Transverse colon (tissue), 4 donors: Measurements from ENCODE around the gene EWSR1. TPM values are rescaled to one million over a fixed set of nuclear protein-coding genes. Genes with fewer than 3 reads are reported as not detected.

Source experiments
- DNase-seq: peaks from one replicate; pipeline ENCODE4 v3.0.0-alpha.2; 2019
- H3K27ac ChIP-seq, 4 donors: fragments of 200-600 bp; sonication (generic); 2 replicates each; pipeline ENCODE4 v1.5.1; 2016 to 2018; ENCODE audit warnings: inconsistent platforms in 4 of 4
- H3K27me3 ChIP-seq: fragments of 200-600 bp; sonication (generic); 2 replicates; pipeline ENCODE4 v1.5.1; 2017; ENCODE audit warnings: inconsistent platforms
- H3K36me3 ChIP-seq, 4 donors: fragments of 200-600 bp; sonication (generic); 2 replicates each; pipeline ENCODE4 v1.5.1; 2017 to 2019; ENCODE audit warnings: inconsistent platforms in 4 of 4
- H3K4me1 ChIP-seq, 4 donors: fragments of 200-600 bp; sonication (generic); 2 replicates each; pipeline ENCODE4 v1.5.1; 2017 to 2020; ENCODE audit warnings: inconsistent platforms in 4 of 4
- H3K4me3 ChIP-seq, 4 donors: fragments of 200-600 bp; sonication (generic); 1 replicate in 1 of 4; 2 replicates in 3 of 4; pipeline versions ENCODE4 v1.5.1 to v1.6.1; 2017 to 2019; ENCODE audit warnings: inconsistent platforms in 4 of 4
- H3K9me3 ChIP-seq, 2 donors: fragments of 200-600 bp; sonication (generic); 2 replicates each; pipeline ENCODE4 v1.5.1; 2017 to 2019; ENCODE audit warnings: inconsistent platforms in 2 of 2
- CTCF ChIP-seq, 5 experiments: fragments of 200-600 bp in 3 of 5; fragments of 450-650 bp in 2 of 5; sonication (generic) in 3 of 5; IDR thresholded peaks; 1 replicate in 2 of 5; 2 replicates in 3 of 5; pipeline ENCODE4 v1.5.1; 2016 to 2017; ENCODE audit warnings: antibody characterized with exemption in 5 of 5, inconsistent platforms in 3 of 5, mild to moderate bottlenecking in 2 of 5, moderate library complexity in 1 of 5
- EP300 ChIP-seq: sonication (generic); formaldehyde crosslinking; IDR thresholded peaks from one replicate; pipeline ENCODE4 v1.6.1; 2017; ENCODE audit warnings: antibody characterized with exemption, low read depth
- POLR2A ChIP-seq: fragments of 450-650 bp; IDR thresholded peaks from one replicate; pipeline ENCODE4 v1.6.1; 2016; ENCODE audit warnings: antibody characterized with exemption, mild to moderate bottlenecking, moderate library complexity
- POLR2AphosphoS5 ChIP-seq, 3 donors: sonication (generic); formaldehyde crosslinking; IDR thresholded peaks; one replicate each; pipeline ENCODE4 v1.6.1; 2016; ENCODE audit warnings: antibody characterized with exemption in 3 of 3
- WGBS, 2 donors: methylation state at CpG; one replicate each; pipeline ENCODE4 v1.1.5; 2018; ENCODE audit warnings: low coverage in 1 of 2; 5-methylcytosine and 5-hydroxymethylcytosine counted together
- in situ Hi-C, 4 donors: fragments of 200-750 bp; cut with MboI; loops; one replicate each; pipeline versions ENCODE4 v1.15.0 to v1.15.1; 2017; ENCODE audit warnings: low sequenced_read_pairs in 3 of 4, low pct_ligation_motif_present in 1 of 4, low pct_unique_long_range_greater_than_20kb in 1 of 4
- intact Hi-C: fragments of 100-400 bp; cut with DNase I; formaldehyde crosslinking; loops from one replicate; pipeline ENCODE4 v1.15.1; 2023; ENCODE audit warnings: low total_unique reads
- total RNA-seq, 4 donors: library from RNA; depleted of rRNA; stranded (reverse); fragments of >200 nt; gene quantifications; one replicate each; pipeline ENCODE4 v1.1.0, GENCODE V29; 2016

EWSR1 gene
- total RNA-seq, 4 donors from 2014 or later = 196 to 318 (median 205) TPM

DNA sequence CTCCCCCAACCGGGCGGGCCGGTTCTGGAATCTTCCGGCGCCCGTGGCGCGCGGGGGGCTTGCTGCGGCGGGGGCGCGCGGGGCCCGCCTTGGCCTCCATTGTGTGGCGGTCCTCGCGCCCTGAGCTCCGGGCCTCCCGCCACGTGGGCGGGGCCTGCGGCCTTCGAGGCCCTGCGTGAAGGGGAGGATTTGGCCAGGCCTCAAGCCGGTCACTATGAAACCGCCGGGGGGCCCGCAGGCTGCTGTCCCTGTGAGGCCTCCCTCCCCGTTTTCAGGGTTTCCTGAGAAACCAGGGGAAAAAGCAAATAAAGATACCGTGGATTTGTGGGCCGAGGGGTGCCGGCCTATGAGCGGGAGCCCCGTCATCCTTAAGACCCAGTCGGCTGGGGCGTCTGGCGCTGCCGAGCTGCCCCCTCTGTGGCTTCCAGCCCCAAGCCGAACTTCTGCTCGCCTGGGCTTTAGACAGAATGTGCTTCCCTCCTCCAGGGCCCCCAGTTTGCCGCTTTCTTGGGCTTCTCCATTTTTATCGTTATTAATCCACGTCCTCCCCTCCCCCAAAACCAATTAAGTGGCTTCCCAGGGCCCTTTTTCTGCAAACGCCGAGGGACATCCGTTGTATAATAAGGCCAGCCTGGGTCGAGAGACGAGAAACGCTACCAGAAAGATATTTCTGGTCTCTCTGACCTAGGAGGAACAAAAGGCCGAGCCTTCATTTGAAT, 602 bp downstream of the EWSR1 start:
- Histone ChIP-seq H3K36me3 (peaks cover 0 to 18% (median 6%) of the 10 kb centered on the region in 4 donors), H3K9me3 (no peaks in the 10 kb centered on the region), H3K4me3 (peak overlapping the region; percentile 84 to 97 (median 90)), H3K27me3 (no peaks in the 10 kb centered on the region), H3K4me1 (peaks cover 25 to 62% (median 48%) of the 10 kb centered on the region in 4 donors), H3K27ac (peak overlapping the region; percentile 97 to 100 (median 100))
- 1% methylated on average over 33 of the region's 51 CpGs; no CpG with 5 or more reads in 1 of the 2 donors for WGBS, 2 donors
- TF ChIP-seq CTCF (IDR thresholded peaks at IDR 0.05) (no peak), EP300 (no peak), POLR2AphosphoS5 (IDR thresholded peaks at IDR 0.05) (no peak), POLR2A (no peak)
- in situ Hi-C loops = no loop called here
- peak; percentile 60 for DNase-seq
- intact Hi-C loops = no loop called here

DNA sequence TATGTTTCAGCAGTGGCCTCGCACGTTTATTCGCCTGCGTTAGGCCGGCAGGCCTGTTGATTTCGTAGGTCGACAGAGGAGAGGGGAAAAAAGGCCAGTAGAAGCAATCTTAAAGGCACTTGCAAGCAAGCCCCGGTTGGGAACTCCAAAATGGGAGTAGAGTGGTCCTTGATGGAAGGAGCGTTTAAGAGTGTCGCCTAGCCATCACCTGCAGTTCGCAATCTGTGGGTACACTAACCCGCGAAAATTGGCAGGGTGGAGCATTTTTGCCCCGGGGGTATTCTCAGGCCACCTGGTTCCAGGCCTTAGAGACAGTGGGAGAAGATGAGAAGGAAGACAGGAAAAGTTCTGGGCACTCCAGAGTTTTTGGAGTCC, 1.1 kb downstream of the EWSR1 start:
- intact Hi-C loops (no loop called here), in situ Hi-C loops (no loop called here)
- no peak for DNase-seq
- TF ChIP-seq POLR2A (no peak), CTCF (IDR thresholded peaks at IDR 0.05) (no peak), EP300 (no peak), POLR2AphosphoS5 (IDR thresholded peaks at IDR 0.05) (no peak)
- Histone ChIP-seq H3K9me3 (no peaks in the 10 kb centered on the region), H3K36me3 (peaks cover 0 to 23% (median 9%) of the 10 kb centered on the region in 4 donors), H3K4me3 (peak overlapping the region; percentile 84 to 97 (median 90)), H3K4me1 (peaks cover 25 to 67% (median 50%) of the 10 kb centered on the region in 4 donors), H3K27ac (peak overlapping the region; percentile 97 to 100 (median 100)), H3K27me3 (no peaks in the 10 kb centered on the region)
- 0 to 1% methylated on average over 4 to 14 of the region's 14 CpGs for WGBS, 2 donors

DNA sequence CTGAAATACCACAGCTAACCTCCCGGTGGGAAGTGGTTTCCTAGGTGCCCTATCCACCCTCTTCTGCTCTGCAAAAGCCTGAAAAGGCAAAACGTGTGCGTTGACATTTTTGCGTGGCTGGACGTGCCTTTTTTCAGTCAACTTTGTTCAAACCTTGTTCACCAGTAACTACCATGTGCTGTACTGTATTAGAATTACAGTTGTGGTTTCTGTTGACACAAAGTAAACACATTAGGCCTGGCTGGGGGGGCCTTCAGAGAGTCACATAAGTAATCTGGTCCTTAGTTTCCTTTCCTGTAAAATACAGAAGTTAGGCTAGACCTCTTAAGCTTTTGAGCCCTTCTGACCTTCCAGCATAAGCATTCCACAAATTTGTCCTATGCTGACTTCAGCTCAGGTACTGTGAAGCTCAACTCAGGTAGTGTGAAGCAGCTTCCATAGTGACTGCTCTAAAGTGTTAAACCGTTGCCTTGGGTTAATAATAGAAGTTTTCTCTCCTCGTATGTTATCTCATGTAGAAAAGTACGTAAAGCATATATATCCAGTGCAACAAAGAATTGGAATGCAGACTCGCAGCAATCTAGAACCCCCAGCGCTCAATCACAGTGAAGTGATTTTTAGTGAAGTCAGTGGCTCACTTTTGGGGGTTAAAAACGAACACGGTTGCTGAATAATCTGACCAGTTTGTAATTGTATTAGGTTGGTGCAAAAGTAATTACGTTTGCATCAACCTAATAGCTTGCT, 1.8 kb downstream of the EWSR1 start:
- WGBS, 2 donors = 2 to 5% methylated on average over 7 to 13 of the region's 13 CpGs
- Histone ChIP-seq H3K9me3 (no peaks in the 10 kb centered on the region), H3K36me3 (peaks cover 0 to 30% (median 10%) of the 10 kb centered on the region in 4 donors), H3K27me3 (no peaks in the 10 kb centered on the region), H3K27ac (peak overlapping the region; percentile 97 to 100 (median 100)), H3K4me1 (peaks cover 25 to 74% (median 53%) of the 10 kb centered on the region in 4 donors), H3K4me3 (peak overlapping the region; percentile 84 to 97 (median 90))
- in situ Hi-C loops = no loop called here
- DNase-seq = no peak
- TF ChIP-seq CTCF (IDR thresholded peaks at IDR 0.05) (no peak), POLR2AphosphoS5 (IDR thresholded peaks at IDR 0.05) (no peak), EP300 (no peak), POLR2A (no peak)
- intact Hi-C loops = no loop called here

GRCh38 chr22:29270475-29271271, 2.6 kb downstream of the EWSR1 start:
- H3K27ac ChIP-seq = peak overlapping the region; percentile 97 to 100 (median 100)
- no peak for DNase-seq
- peaks cover 0 to 33% (median 10%) of the 10 kb centered on the region in 4 donors for H3K36me3 ChIP-seq
- peak overlapping the region in 3 of 4 donors; percentile 84 to 97 (median 87) for H3K4me3 ChIP-seq
- WGBS, 2 donors = 24 to 26% methylated on average over 4 to 9 of the region's 9 CpGs
- no peaks in the 10 kb centered on the region for H3K27me3 ChIP-seq
- intact Hi-C loops (no loop called here), in situ Hi-C loops (no loop called here)
- no peaks in the 10 kb centered on the region for H3K9me3 ChIP-seq
- peaks cover 25 to 82% (median 60%) of the 10 kb centered on the region in 4 donors for H3K4me1 ChIP-seq
- no peak for TF ChIP-seq CTCF (IDR thresholded peaks at IDR 0.05)
- no peak for TF ChIP-seq POLR2AphosphoS5 (IDR thresholded peaks at IDR 0.05)
- no peak for TF ChIP-seq EP300
- no peak for TF ChIP-seq POLR2A
